Stimulated activated CD4-positive, alpha-beta T cell treated with anti-CD3 and anti-CD28 coated beads, Interleukin-2, amount 100 ng/mL, for 48 hours (primary cell): ENCODE measurements around the gene ZNF792.
"Not testable (repeated sequence)": the region's sequence is repeated elsewhere in the genome, so short reads cannot be mapped to it uniquely, and the experiment has no call there.

Experiments
- DNase-seq, 2 donors: peaks; one replicate each; pipeline ENCODE4 v3.0.0-alpha.2; 2020

The ZNF792 gene

DNA sequence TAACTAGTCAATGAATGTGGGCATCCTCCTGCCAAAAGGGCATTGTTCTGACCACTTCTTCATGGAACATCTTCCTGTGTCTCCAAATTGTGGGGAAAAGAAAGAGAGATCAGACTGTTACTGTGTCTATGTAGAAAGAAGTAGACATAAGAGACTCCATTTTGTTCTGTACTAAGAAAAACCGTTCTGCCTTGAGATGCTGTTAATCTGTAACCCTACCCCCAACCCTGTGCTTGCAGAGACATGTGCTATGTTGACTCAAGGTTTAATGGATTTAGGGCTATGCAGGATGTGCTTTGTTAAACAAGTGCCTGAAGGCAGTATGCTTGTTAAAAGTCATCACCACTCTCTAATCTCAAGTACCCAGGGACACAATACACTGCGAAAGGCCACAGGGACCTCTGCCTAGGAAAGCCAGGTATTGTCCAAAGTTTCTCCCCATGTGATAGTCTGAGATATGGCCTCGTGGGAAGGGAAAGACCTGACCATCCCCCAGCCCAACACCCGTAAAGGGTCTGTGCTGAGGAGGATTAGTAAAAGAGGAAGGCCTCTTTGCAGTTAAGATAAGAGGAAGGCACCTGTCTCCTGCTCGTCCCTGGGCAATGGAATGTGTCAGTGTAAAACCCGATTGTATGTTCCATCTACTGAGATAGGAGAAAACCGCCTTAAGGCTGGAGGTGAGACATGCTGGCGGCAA, 43.8 kb downstream of the ZNF792 start:
- not testable (repeated sequence) for DNase-seq

DNA sequence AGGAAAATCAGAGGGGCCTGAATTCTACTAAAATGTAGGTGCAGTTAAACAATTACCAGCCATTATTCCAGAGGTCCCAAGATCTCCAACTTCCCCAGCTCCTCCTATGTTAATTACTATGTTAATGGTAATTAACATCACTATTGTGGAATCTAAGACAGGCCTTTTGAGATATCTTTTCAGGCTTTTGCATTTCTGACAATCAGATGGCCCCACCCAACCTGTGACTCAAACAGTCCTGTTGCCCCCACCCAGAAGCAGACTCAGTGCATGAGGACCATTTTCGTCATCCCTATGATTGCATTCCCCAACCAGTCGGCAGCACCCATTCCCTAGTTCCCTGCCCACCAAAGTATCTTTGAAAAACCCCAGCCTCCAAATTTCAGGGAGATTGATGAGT, 45.8 kb downstream of the ZNF792 start:
- no peak for DNase-seq

DNA sequence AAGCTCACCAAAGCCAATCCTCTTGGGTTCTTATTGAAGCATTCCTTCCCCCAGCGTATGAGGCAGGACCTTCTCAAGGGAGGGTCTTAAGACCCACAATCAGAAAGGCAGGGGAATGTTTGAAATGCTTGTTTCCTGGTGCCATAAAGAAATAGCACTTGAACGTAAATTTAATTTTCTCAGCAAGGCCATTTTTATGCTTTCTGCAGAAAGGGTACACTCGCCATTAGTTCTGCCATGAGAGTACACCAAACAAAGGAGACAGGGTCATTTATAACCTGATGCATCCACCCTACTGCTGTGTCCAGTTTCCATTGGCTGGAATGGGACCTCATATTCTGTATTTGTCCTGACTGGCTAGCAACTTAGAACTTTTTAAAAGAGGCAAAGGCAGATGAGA, 46.9 kb downstream of the ZNF792 start:
- DNase-seq, result not testable (repeated sequence)

DNA sequence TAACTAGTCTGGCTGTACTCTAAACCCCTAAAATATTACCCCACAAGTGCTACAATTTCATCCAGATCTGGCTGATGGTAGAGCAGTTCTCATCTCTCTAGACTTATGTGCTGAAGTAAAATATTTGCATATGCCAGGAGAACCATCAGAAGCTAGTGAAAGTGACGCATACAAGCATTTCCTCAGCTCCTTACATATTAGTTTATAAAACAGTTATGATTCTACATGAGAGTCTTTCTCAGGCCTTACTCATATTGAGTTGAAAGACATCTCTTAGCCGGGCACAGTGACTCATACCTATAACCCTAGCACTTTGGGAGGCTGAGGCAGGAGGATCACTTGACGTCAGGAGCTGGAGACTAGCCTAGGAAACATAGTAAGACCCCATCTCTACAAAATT, 53.3 kb downstream of the ZNF792 start:
- DNase-seq, result no peak
